OCI-M2 (cell line): ENCODE results near the gene PRDM16.

Experiments
- DNase-seq: peaks from one replicate; lab custom pipeline; 2025; ENCODE audit not compliant: unreplicated experiment; lab: John Stamatoyannopoulos, UW

Gene PRDM16

DNA sequence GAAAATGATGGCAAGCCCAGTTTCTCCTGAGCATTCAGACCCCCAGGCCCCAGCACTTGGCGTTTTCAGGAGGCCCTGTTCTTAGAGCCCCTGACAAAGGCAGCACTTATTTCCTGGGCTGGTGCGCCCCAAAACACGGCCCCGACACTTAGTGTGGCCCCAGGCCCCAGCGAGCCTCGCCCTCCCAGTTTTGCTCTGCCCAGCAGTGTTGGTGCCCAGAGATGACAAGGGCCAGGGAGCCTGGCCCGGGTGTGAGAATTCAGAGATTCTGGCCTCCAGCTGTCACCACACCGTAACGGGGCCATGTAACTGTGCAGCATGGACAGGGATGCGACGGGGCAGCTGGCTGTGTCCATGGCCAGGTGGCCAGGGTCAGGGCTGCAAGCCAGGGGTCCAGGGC, 367.4 kb downstream of the PRDM16 start:
- DNase-seq = no peak

DNA sequence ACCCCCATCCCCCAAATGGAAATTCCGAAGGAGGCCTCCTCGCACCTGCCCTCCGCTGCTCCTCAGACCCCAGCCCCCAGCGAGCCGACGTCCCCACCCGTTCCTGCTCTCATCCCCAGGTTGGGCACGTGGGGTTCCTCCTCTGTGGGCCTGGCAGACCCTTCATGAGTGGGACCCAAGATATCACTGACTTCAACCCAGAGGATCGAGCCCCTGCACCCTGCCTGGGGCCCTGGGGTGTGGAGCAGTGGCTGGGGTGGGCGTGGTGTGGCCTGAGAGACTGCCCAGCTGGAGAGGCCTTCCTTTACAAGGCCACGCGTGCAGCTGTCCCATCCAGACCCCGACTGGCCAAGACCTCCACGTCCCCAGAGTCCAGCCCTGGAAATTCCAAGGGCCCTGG, 367.9 kb downstream of the PRDM16 start:
- no peak for DNase-seq

DNA sequence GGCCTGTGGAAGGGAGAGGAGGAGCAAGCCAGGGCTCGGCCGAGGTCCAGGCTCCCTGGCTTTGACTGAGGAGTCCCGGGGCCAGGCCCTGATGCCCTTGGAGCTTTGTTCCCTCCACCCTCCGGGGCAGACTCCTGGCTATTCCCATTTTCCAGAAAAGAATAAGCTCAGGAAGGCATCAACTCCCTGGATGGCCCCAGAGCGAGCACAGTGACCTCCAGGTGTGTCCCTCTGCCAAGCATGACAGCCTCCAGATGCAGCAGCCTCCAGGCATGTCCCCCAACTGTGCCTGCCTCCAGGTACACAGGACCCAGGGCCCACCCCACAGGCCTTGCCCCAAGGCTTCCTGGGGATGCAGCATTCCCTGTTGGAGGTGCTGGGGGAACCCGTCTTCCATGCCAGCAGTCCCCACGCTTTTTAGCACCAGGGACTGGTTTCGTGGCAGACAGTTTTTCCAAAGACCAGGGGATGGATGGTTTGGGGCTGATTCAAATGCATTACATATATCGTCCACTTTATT, 369.7 kb downstream of the PRDM16 start:
- DNase-seq = no peak

DNA sequence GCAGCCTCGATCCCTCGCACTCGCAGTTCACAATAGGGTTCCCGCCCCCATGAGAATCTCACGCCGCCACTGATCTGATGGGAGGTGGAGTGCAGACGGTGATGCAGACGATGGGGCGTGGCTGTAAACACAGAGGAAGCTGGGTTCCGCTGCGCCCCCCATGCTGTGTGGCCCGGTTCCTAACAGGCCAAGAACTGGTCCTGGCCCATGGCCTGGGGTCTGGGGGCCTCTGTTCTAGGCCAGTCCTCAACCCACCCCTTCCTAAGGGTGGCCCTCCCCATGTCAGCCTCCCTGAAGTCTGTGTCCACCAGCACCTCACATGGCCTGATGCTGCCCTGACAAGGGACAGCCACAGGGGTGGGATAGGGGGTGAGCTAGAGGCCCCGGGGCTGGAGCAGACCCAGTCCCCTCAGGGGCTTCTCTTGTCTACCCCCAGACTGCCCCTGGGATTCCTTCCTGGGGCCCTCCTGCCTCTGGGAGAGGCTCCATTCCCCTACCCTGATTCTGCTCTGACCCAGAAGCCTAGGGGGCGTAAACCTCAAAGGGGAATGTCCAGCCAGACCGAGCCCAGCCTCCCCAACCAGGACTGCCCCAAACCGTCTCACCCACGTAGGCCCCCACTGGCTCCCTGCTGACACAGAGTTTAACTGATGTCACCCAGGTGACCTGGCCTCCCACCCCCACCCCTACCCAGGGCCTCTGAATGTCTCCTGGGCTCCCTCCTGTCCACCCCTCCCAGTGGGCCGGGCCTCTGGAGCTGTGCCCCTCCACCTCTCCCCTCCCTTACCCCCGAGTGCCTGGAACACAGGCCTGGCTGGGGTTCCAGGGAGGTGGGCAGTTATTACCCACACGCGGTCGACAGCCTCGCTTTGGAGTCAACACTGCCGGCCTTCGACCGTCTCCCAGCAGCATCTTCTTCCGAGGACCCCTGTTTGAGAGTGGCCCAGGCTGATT, 370.6 kb downstream of the PRDM16 start:
- DNase-seq = no peak

DNA sequence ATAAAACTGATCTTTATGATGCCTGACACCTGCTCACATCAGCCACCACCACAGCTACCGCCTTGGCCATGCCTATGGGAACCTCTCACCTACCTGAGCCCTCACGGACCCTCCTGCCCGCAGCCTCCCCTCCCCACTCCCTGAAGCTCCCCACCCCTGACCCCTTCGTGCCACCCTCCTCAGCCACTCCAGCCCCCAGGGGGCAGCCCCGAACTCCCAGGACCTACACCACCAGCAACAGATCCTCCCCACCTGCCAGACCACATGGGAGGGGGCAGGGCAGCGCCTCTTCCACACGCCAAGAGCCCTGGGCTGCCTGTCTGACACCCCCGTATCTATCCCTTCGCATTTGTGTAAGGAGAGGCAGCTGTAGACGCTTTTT, 371.3 kb downstream of the PRDM16 start:
- no peak for DNase-seq

DNA sequence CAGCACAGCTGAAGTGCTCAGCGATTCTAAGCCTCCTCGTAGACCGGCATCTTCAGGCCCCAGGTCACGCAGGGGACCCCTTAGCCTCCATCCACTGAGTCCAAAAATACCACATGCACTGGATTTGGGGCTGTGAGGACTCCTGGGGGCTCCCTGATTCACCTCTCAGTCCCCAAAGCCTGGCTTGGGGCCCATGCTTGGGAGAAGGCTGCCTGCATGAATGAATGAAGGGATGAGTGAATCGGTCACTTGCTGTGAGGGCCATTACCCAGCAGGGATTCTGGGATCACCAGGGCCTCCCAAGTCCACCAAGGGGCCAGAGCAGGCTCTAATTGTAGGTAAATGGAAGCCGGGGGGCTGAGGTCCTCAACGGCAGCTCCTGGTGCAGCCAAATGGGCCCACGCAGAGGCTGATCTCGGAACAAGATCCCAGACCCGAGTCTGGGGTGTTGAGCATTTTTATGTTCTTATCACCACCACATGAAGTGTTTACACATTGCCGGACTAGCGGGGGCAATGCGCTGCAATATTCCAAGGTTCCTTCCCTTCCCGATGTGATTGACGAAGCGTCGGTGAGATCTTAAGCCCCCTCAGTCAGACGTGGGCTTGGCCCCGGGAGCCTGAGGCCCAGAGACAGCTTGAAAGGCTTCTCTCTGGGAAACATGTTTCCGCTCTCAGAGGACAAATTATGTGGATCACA, 371.9 kb downstream of the PRDM16 start:
- no peak for DNase-seq

DNA sequence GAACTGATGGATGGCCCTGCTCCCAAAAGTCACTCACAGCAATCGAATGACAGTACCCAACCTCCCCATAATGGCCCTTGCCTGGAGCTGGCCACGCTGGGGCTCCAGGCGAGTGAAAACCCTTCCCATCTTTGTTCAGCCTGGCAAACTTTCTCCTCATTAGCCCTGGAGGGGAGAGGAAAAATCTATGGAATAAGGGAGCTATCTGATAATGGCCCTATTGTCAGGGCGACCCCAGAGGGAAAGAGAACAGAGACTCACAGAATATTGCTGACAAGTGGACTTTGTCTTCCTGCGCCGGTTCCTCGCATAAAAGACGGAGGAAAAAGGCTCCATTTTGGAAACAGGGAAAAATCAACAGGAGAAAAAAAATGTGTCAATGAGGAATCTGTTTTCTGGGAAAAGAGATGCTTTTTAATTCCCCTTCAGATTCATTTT, 372.4 kb downstream of the PRDM16 start:
- DNase-seq = no peak

DNA sequence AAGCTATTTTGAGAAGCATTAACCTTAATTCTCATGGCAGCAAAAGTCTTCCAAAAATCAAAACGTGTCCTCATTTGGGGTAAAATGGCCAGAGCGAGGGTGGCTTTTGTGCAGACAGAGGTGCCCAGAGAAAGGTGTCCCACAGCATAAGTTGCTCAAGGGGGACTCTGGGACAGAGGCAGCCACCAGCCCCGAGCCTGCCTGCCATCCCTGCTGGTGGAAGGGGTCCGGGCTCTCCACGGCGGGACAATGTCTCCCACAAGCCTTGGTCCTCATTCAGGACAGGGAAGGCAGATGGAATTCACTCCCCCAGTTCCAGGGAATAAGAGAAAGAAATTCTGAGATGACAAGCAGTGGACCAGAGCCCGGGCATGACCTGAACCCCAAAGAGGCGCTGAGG, 372.9 kb downstream of the PRDM16 start:
- no peak for DNase-seq

DNA sequence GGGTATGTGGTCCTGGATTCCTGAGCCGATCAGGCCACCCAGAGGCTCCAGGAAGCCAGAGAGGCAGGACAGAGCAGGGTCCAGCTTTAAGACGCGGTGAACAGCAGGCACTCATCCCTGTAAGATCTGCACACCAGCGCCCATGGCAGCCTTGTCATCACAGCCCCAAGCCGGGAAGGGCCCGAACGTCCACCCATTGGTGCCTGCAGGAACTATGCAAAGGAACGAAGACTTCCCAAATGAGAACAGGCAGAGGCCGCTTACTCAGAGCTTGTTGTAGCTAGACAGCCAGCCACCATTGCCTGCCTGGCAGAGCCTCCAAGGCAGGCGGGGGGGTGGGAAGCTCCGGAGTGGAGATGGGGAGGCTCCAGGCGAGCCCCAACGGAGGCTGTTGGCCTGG, 373.3 kb downstream of the PRDM16 start:
- DNase-seq = no peak

DNA sequence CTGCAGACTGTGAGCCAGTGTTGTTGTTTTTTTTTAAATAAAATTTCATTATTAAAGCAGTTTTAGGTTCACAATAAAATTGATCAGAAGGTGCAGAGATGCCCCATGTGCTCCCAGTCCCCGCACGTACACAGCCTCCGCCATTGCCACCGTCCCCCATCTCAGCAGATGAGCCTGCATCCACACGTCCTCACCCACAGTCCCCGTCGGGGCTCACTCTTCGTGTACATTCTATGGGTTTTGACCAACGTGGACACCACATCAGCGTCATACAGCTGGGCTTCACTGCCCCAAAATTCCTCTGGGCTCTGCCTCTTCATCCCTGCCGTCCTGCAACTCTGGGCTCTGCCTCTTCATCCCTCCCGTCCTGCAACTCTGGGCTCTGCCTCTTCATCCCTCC, 373.9 kb downstream of the PRDM16 start:
- no peak for DNase-seq

DNA sequence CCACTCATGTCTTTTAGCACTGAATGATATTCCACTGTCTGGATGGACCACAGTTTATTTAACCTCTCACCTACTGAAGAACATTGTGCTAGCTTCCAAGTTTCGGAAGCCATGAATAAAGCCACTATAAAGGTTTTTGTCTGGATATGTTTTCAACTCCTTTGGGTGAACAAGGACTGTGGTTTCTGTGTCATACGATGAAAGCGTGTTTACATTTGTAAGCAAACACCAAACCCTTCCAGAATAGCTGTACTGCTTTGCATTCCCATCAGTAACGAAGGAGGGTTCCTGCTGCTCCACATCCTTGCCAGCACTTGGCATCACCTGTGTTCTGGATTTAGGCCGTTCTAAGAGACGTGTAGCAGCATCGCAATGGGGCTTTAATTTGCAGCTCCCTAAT, 374.8 kb downstream of the PRDM16 start:
- DNase-seq = no peak

DNA sequence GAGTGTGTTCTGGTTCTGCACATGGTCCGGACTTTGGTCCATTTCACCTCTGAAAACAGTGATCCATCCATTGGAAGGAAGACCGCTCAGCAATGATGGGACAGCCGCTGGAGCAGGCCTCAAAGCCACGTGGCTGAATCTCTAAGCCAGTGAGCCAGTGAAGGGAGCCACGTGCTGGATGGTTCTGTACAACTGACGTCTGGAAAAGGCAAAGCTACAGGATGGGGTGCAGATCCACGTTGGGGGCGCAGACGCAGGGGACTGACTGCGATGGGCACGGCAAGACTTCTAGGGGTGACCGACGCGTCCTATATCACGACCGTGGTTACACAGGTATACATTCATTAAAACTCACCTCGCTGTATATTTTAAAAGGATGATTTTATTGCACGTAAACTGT, 375.3 kb downstream of the PRDM16 start:
- no peak for DNase-seq

DNA sequence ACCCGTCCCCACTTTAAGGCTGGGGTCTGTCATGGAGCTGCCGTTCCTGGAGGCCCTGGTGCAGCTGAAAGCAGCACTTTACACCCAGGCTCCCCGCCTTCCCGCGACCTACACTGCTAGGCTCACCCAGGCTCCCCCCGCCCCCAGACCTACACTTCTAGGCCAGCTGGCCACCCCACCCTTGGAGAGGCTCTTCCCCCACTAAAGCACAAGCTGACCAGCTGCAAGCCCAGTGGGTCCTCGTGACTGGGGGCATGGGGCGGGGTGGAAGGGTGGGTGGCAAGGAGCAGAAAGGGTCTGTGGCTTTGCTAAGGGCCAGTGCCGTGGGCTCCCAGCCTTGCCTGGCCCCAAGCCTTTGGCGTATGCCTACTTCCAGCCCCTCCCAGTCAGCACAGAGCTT, 375.7 kb downstream of the PRDM16 start:
- DNase-seq = no peak

DNA sequence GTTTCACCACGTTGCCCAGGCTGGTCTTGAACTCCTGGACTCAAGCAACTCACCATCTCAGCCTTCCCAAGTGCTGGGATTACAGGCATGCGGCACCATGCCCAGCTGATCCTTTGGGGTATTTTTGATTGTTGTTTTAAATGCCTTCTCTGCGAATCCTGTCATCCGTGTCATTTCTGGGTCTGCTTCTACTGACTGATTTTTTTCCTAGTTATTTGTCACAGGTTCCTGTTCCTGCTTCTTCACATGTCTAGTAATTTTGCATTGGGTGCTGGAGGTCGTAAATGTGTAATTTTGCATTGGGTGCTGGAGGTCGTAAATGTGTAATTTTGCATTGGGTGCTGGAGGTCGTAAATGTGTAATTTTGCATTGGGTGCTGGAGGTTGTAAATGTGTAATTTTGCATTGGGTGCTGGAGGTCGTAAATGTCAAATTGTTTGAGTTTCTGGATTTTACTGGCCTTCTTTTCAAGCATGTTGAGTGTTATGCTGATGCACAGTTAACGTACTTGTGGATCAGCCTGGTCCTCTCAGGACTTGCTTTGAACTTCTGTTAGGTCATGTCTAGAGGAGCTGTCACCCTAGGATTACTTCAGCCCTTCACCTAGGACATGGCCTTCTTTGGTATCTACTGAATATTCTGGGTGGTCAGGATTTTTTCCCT, 381.3 kb downstream of the PRDM16 start:
- DNase-seq = no peak

DNA sequence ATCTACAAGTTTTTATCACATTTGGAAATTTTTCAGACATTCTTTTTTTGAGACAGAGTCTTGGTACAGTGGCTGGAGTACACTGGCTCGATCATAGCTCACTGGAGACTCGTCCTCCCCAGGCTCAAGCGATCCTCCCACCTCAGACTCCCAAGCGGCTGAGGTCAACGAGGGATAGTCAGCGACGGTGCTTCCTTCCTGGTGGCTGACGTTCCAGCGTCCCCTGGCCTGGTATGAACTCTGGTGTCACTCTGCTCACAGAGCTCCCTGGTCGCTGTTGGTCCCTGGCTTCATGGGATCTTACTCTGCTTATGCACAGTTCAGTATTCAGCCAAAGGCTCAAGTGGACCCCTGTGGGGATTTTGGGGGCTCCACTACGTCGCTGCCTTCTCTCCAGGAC, 382.0 kb downstream of the PRDM16 start:
- DNase-seq = no peak

DNA sequence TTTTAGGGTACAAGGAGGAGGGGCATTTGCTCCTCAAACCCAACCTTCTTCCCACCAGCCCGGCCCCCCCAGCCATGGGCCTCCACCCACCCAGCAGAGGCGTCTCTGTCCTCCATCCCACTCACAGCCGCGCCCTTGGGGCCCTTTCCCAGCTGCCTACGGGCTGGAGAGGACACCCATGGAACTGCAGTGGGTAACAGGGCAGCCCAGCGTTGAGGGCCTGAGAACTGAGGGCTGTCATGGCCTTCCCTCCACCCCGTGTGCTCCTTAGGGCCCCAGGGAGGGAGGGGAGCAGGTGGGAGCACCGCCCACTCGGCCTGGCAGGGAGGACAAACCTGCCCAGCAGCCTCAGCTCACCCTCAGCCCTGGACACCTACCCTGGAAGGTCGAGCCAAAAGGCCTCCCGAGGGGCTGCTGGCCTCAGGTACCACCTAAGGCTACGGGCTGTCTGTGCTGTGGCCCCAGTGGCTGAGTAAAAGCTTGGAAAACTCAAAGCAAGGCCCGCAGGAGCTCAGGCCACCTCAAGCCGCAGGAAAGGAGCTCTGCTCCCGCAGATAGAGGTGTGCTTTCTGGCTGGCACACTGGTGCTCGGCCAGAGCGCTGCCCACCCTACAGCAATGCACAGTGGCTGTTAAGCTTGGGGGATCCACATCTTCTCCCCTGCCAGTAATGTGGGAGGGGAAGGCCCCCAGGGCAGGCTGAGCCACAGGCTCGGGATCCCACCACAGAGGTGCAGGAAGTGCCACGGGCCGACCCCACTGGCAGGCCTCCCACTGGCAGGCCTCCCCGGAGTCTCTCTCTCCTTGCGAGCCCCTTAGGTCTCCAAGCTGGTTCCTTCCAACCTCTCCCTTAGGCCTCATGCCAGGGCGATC, 383.2 kb downstream of the PRDM16 start:
- no peak for DNase-seq

DNA sequence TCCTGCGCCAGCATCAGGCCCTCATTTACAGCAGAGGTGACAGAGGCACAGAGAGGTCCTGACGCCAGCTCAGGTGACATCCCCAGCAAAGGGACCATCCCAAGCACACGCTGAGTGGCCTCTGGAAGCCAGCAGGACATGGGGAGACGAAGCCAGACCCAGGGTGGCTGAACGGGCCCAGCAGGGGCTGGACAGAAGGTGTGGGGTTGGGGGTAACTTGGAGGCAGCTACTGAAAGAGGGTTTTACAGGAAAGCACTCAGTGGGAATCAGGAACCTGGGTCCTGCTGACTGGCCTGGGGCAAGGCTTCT, 383.8 kb downstream of the PRDM16 start:
- DNase-seq = no peak

DNA sequence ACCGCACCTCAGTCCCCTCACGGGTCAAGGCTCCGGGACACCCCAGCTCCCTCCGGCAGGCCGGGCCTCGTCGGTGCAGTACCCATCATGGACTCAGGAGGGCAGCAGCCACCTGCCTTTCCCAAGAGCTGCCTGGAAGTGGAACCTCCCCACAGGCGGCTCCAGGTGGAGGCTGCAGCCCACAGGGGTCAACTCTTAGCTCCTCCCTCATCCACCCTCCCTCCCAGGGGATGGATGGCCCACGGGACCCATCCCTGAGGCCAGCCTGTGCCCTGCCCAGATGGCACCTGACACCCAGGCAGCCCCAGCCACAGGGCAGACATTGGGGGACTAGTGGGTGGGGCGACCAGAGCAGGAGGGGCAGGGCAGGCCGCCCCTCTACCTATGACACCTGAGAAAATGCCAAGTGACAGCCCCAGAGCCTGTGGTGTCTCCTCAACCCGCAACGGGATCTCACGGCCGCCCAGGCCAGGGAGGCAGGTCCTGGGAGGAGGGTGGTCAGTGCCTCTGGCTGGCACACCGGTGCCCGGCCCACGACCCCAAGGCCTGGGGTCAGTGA, 384.3 kb downstream of the PRDM16 start:
- no peak for DNase-seq

DNA sequence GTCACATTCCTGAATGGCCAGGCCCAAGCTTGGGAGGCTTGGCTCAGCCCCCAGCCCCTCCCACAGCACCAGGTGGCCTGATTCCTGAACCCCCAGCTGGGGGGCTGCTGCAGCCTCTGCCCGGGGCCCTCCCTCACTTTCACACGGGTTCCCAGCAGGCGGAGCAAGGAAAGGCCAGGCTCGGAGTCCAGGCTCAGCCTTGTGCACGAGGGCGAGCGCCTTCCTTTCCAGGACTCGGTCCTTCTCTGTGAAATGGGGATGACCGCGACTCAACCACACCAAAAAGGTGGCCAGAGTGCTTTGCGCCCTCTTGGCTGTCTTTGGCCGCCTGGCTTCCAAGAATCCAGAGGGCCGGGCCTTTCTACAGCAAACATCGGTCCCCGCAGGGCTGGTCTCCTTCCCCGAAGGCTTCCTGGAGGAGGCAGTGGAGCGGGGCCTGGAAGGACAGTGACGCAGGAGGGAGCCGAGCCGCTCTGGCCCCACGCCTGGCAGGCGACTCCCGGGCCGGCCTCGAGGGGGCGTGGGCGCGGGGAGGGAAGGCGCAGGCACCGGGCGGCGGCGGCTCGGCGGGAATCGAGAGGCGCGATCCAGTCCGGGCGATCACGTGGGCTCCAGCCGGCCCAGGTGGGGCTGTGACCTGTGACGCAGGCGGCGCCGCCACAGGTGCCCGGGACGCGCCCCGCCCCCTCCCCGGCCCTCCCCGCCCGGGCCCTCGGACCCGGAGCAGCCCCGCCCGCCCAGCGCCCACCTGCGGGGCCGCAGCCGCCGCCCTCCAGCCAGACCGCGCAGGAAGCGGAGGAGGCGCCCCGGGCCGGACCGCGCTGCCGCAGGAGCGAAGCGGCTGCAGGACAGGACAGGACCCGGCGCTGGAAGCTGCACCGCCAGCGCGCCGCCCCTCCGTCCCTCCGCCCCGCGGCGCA, 385.1 kb downstream of the PRDM16 start, which contains the start of gene ARHGEF16:
ARHGEF16 (plus strand) TSS at position 775 of the 920 bp plus-strand sequence. CDS start 8,420 bp downstream, outside the sequence.
- DNase-seq = no peak
